Karpas-422 (cell line): ENCODE results near the gene EEF1AKMT3. TPM values are rescaled to one million over a fixed set of nuclear protein-coding genes. Genes with fewer than 3 reads are reported as not detected.
A peak's percentile ranks its signal among the peaks of the same experiment; 100 is the strongest.

Source experiments
- DNase-seq: peaks from one replicate; pipeline ENCODE4 v3.0.0-alpha.2; 2015
- H2AFZ ChIP-seq: fragments of 200-600 bp; sonication (generic); 2 replicates; pipeline ENCODE4 v1.6.1; 2014; ENCODE audit warnings: antibody characterized with exemption, low read length, mixed read lengths
- H3K27ac ChIP-seq: fragments of 200-600 bp; sonication (generic); 2 replicates; pipeline ENCODE4 v1.5.1; 2014; ENCODE audit warnings: mild to moderate bottlenecking, low read length, moderate library complexity
- H3K27me3 ChIP-seq: fragments of 200-600 bp; sonication (generic); 2 replicates; pipeline ENCODE4 v1.6.1; 2014; ENCODE audit warnings: low read length, mixed read lengths
- H3K36me3 ChIP-seq: fragments of 200-600 bp; sonication (generic); 2 replicates; pipeline ENCODE4 v1.6.1; 2014; ENCODE audit warnings: low read length, mixed read lengths; ENCODE audit not compliant: insufficient read depth
- H3K4me1 ChIP-seq: fragments of 200-600 bp; sonication (generic); 2 replicates; pipeline ENCODE4 v1.6.1; 2014; ENCODE audit warnings: mild to moderate bottlenecking, low read length, mixed read lengths
- H3K4me2 ChIP-seq: fragments of 200-600 bp; sonication (generic); 2 replicates; pipeline ENCODE4 v1.6.1; 2014; ENCODE audit warnings: low read length, low read depth, mild to moderate bottlenecking; ENCODE audit not compliant: poor library complexity, severe bottlenecking
- H3K4me3 ChIP-seq: fragments of 200-600 bp; sonication (generic); 2 replicates; pipeline ENCODE4 v1.5.1; 2014; ENCODE audit warnings: mild to moderate bottlenecking, antibody characterized with exemption, low read length, mixed read lengths
- H3K79me2 ChIP-seq: fragments of 200-600 bp; sonication (generic); 2 replicates; pipeline ENCODE4 v1.6.1; 2014; ENCODE audit warnings: mild to moderate bottlenecking, low read length, mixed read lengths
- H3K9ac ChIP-seq: fragments of 200-600 bp; sonication (generic); 2 replicates; pipeline ENCODE4 v1.6.0; 2014; ENCODE audit warnings: low read length
- H3K9me2 ChIP-seq: fragments of 200-600 bp; sonication (generic), shearing (Covaris generic); replicated peaks from 2 replicates; pipeline ENCODE4 v1.6.0; 2014; ENCODE audit warnings: mild to moderate bottlenecking, low read length, moderate library complexity; ENCODE audit not compliant: insufficient read depth
- H3K9me3 ChIP-seq: fragments of 300-700, 200-600 bp; sonication (generic); 2 replicates; pipeline ENCODE4 v1.6.1; 2014; ENCODE audit warnings: low read length, mixed read lengths
- H4K20me1 ChIP-seq: fragments of 200-600 bp; sonication (generic); 2 replicates; pipeline ENCODE4 v1.6.1; 2014; ENCODE audit warnings: mild to moderate bottlenecking, antibody characterized with exemption, low read length, low read depth; ENCODE audit not compliant: insufficient read depth
- total RNA-seq: library from RNA; depleted of rRNA; stranded (reverse); fragments of >200 nt; shearing (Covaris generic); gene quantifications from 2 replicates; pipeline ENCODE4 v1.2.3, GENCODE V29; 2014; ENCODE audit warnings: low replicate concordance

EEF1AKMT3 gene
- total RNA-seq, 1 experiment from 2014 or later: 5.5 TPM

- Histone ChIP-seq H3K4me1 (peaks cover 22% of the 10 kb centered on the region), H3K4me3 (peak overlapping the region; percentile 85), H4K20me1 (peaks cover 7% of the 10 kb centered on the region; the same call in 1 of the 2 replicates), H3K27me3 (no peaks in the 10 kb centered on the region), H3K9me3 (no peaks in the 10 kb centered on the region), H2AFZ (no peak overlapping the region), H3K9me2 (no peaks in the 10 kb centered on the region), H3K79me2 (peaks cover 33% of the 10 kb centered on the region), H3K27ac (no peak overlapping the region), H3K4me2 (peak overlapping the region; percentile 79), H3K36me3 (peaks cover 21% of the 10 kb centered on the region; the same call in 1 of the 2 replicates), H3K9ac (peak overlapping the region; percentile 85)
- DNase-seq: no peak
Measured at GRCh38 chr12:57783466-57783801, 11.0 kb downstream of the EEF1AKMT3 start.

GRCh38 chr12:57783861-57784260 lies 11.4 kb downstream of the EEF1AKMT3 start:
- Histone ChIP-seq H3K9ac (no peak overlapping the region), H3K79me2 (peaks cover 36% of the 10 kb centered on the region)

GRCh38 chr12:57793920-57794319 lies 21.5 kb downstream of the EEF1AKMT3 start:
- no peak for DNase-seq
- Histone ChIP-seq H2AFZ (no peak overlapping the region), H3K4me2 (no peak overlapping the region), H3K27me3 (no peaks in the 10 kb centered on the region), H3K9me2 (no peaks in the 10 kb centered on the region), H4K20me1 (no peaks in the 10 kb centered on the region), H3K4me1 (no peaks in the 10 kb centered on the region), H3K9me3 (no peaks in the 10 kb centered on the region), H3K9ac (no peak overlapping the region), H3K36me3 (peaks cover 43% of the 10 kb centered on the region), H3K4me3 (no peak overlapping the region), H3K27ac (no peak overlapping the region), H3K79me2 (peaks cover 13% of the 10 kb centered on the region; the same call in 1 of the 2 replicates)

More at GRCh38 chr12:57783861-57784260, 11.4 kb downstream of the EEF1AKMT3 start:
- no peaks in the 10 kb centered on the region for H3K9me3 ChIP-seq
- no peak for DNase-seq
- H3K4me1 ChIP-seq: peaks cover 22% of the 10 kb centered on the region
- no peaks in the 10 kb centered on the region for H3K27me3 ChIP-seq
- peak overlapping the region; percentile 85; the same call in 1 of the 2 replicates for H3K4me3 ChIP-seq
- peaks cover 7% of the 10 kb centered on the region; the same call in 1 of the 2 replicates for H4K20me1 ChIP-seq
- no peak overlapping the region for H3K27ac ChIP-seq
- peak overlapping the region; percentile 79 for H3K4me2 ChIP-seq
- no peak overlapping the region for H2AFZ ChIP-seq
- H3K36me3 ChIP-seq: peaks cover 21% of the 10 kb centered on the region; the same call in 1 of the 2 replicates
- no peaks in the 10 kb centered on the region for H3K9me2 ChIP-seq

- no peaks in the 10 kb centered on the region for H3K9me3 ChIP-seq
- peaks cover 41% of the 10 kb centered on the region for H3K36me3 ChIP-seq
- no peak overlapping the region for H3K4me3 ChIP-seq
- no peak for DNase-seq
- H3K9ac ChIP-seq: no peak overlapping the region
- H2AFZ ChIP-seq: no peak overlapping the region
- H3K27ac ChIP-seq: no peak overlapping the region
- H3K79me2 ChIP-seq: peaks cover 11% of the 10 kb centered on the region; the same call in 1 of the 2 replicates
- no peaks in the 10 kb centered on the region for H3K9me2 ChIP-seq
- no peak overlapping the region for H3K4me2 ChIP-seq
- no peaks in the 10 kb centered on the region for H3K4me1 ChIP-seq
- no peaks in the 10 kb centered on the region for H3K27me3 ChIP-seq
- no peaks in the 10 kb centered on the region for H4K20me1 ChIP-seq
Measured at GRCh38 chr12:57795354-57795753, 22.9 kb downstream of the EEF1AKMT3 start.

GRCh38 chr12:57796996-57797395 lies 24.6 kb downstream of the EEF1AKMT3 start:
- H3K27ac ChIP-seq: no peak overlapping the region
- H3K9me2 ChIP-seq: no peaks in the 10 kb centered on the region
- H3K4me2 ChIP-seq: no peak overlapping the region
- peaks cover 33% of the 10 kb centered on the region for H3K36me3 ChIP-seq
- no peak overlapping the region for H3K9ac ChIP-seq
- H3K79me2 ChIP-seq: peaks cover 11% of the 10 kb centered on the region; the same call in 1 of the 2 replicates
- no peaks in the 10 kb centered on the region for H3K27me3 ChIP-seq
- no peaks in the 10 kb centered on the region for H3K9me3 ChIP-seq
- no peak overlapping the region for H2AFZ ChIP-seq
- no peak for DNase-seq
- no peaks in the 10 kb centered on the region for H3K4me1 ChIP-seq
- no peak overlapping the region for H3K4me3 ChIP-seq
- no peaks in the 10 kb centered on the region for H4K20me1 ChIP-seq

- Histone ChIP-seq H3K36me3 (peaks cover 27% of the 10 kb centered on the region), H3K4me3 (no peak overlapping the region)
Measured at GRCh38 chr12:57797933-57798332, 25.5 kb downstream of the EEF1AKMT3 start.

GRCh38 chr12:57800965-57801364 lies 28.6 kb downstream of the EEF1AKMT3 start:
- no peak overlapping the region for H3K9ac ChIP-seq
- H4K20me1 ChIP-seq: no peaks in the 10 kb centered on the region
- no peak overlapping the region for H3K4me2 ChIP-seq
- no peaks in the 10 kb centered on the region for H3K9me3 ChIP-seq
- H2AFZ ChIP-seq: no peak overlapping the region
- no peaks in the 10 kb centered on the region for H3K9me2 ChIP-seq
- H3K27ac ChIP-seq: no peak overlapping the region
- no peak overlapping the region for H3K4me3 ChIP-seq
- no peaks in the 10 kb centered on the region for H3K4me1 ChIP-seq
- H3K36me3 ChIP-seq: peaks cover 11% of the 10 kb centered on the region
- H3K27me3 ChIP-seq: no peaks in the 10 kb centered on the region
- H3K79me2 ChIP-seq: no peaks in the 10 kb centered on the region
- no peak for DNase-seq

More at GRCh38 chr12:57797933-57798332, 25.5 kb downstream of the EEF1AKMT3 start:
- Histone ChIP-seq H3K27ac (no peak overlapping the region), H3K9ac (no peak overlapping the region), H3K27me3 (no peaks in the 10 kb centered on the region), H3K4me1 (no peaks in the 10 kb centered on the region), H3K9me3 (no peaks in the 10 kb centered on the region), H2AFZ (no peak overlapping the region), H3K4me2 (no peak overlapping the region), H3K79me2 (peaks cover 8% of the 10 kb centered on the region; the same call in 1 of the 2 replicates), H3K9me2 (no peaks in the 10 kb centered on the region), H4K20me1 (no peaks in the 10 kb centered on the region)
- DNase-seq: no peak

- H3K9me3 ChIP-seq: no peaks in the 10 kb centered on the region
- H4K20me1 ChIP-seq: no peaks in the 10 kb centered on the region
- no peak overlapping the region for H3K27ac ChIP-seq
- no peaks in the 10 kb centered on the region for H3K27me3 ChIP-seq
- no peak overlapping the region for H3K4me3 ChIP-seq
- no peak overlapping the region for H2AFZ ChIP-seq
- H3K79me2 ChIP-seq: no peaks in the 10 kb centered on the region
- DNase-seq: no peak
- H3K4me1 ChIP-seq: no peaks in the 10 kb centered on the region
- no peak overlapping the region for H3K4me2 ChIP-seq
- no peaks in the 10 kb centered on the region for H3K9me2 ChIP-seq
- H3K36me3 ChIP-seq: peaks cover 5% of the 10 kb centered on the region
- H3K9ac ChIP-seq: no peak overlapping the region
Measured at GRCh38 chr12:57802607-57803006, 30.2 kb downstream of the EEF1AKMT3 start.
